ENCODE measurements around the gene HTR1A.
A peak's percentile ranks its signal among the peaks of the same experiment; 100 is the strongest.

The HTR1A gene

DNA sequence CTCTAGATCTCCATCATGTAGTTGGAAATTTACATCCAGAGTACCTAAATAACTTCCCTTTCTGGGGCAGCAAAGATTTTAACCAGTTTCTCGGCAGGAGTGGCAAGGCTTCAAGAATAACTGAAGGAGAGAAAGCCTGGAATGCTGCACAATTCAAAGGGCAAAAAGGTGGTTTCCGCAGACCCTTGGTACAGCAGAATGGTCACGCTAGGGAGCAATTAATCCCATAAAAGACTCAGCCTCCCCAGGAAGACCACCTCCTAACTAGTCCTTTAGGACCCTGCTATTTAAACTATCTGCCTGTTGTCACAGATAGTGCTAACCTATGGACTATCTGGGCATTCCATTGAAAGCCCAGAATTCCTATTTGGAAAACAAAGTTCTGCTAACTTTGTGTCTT, 3.6 kb downstream of the HTR1A start:
- H3K9ac ChIP-seq (ENCODE audit: low read depth, low read length), result peak overlapping the region; percentile 75; the same call in 1 of the 2 replicates
- peak overlapping the region; percentile 72 for H3K4me3 ChIP-seq (ENCODE audit: low read length)

DNA sequence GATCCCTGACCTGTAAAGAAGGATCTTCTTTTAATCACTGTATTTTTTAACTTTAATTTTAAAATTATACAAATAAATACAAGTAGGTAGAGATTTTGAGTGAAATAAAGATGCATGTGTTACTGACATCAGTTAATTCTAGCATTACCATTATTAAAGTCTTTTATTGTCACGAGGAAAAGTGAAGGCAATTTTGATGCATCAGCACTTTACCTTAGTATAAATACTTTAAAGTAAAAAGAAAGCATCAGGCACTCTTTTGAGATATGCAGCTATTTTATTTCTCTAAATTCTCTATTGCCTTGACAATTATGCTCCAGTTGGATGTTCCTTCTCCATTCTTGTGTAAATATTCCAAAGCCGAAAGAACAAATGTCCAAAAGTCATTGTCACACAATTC, 4.6 kb downstream of the HTR1A start:
- peaks cover 32% of the 10 kb centered on the region for H3K27me3 ChIP-seq (ENCODE audit: insufficient read depth, low read length)
- peak overlapping the region; percentile 35; the same call in 1 of the 2 replicates for H3K9ac ChIP-seq (ENCODE audit: low read depth, low read length)
- H3K4me3 ChIP-seq (ENCODE audit: low read length), result peak overlapping the region; percentile 72; the same call in 1 of the 2 replicates
- peaks cover 19% of the 10 kb centered on the region; the same call in 1 of the 2 replicates for H3K4me1 ChIP-seq (ENCODE audit: insufficient read depth, low read length)
- H3K9me3 ChIP-seq (ENCODE audit: insufficient read depth, low read depth, low read length), result no peaks in the 10 kb centered on the region
- no peak overlapping the region for H3K27ac ChIP-seq (ENCODE audit: low read length)
- no peaks in the 10 kb centered on the region for H3K36me3 ChIP-seq (ENCODE audit: insufficient read depth, low read depth, low read length)

More for the DNA sequence above, 3.6 kb downstream of the HTR1A start:
- Histone ChIP-seq H3K27ac (ENCODE audit: low read length) (peak overlapping the region; percentile 35), H3K9me3 (ENCODE audit: insufficient read depth, low read depth, low read length) (no peaks in the 10 kb centered on the region), H3K36me3 (ENCODE audit: insufficient read depth, low read depth, low read length) (no peaks in the 10 kb centered on the region), H3K27me3 (ENCODE audit: insufficient read depth, low read length) (peaks cover 37% of the 10 kb centered on the region), H3K4me1 (ENCODE audit: insufficient read depth, low read length) (peaks cover 19% of the 10 kb centered on the region; the same call in 1 of the 2 replicates)

DNA sequence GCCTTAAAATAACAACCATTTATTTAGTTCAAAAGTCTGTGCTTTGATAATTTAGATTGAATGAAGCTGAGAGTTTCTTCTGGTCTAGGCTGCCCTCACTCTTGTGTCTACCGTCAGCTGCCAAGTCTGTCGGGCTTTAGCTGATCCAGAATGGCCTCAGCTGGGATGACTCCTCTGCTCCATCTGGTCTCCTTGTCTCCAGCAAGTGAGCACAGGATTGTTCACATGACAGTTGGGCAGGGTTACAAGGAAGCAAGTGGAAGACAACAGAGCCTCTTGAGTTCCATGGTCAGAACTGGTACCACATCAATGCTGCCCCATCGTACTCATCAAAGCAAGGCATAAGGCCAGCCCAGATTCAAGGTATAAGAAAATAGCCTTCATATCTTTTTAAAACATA, 9.0 kb downstream of the HTR1A start:
- no peaks in the 10 kb centered on the region for H3K36me3 ChIP-seq (ENCODE audit: insufficient read depth, low read depth, low read length)
- H3K4me3 ChIP-seq (ENCODE audit: low read length), result no peak overlapping the region
- H3K27ac ChIP-seq (ENCODE audit: low read length), result no peak overlapping the region
- H3K9me3 ChIP-seq (ENCODE audit: insufficient read depth, low read depth, low read length), result no peaks in the 10 kb centered on the region
- no peaks in the 10 kb centered on the region for H3K27me3 ChIP-seq (ENCODE audit: insufficient read depth, low read length)
- H3K9ac ChIP-seq (ENCODE audit: low read depth, low read length), result no peak overlapping the region
- peaks cover 13% of the 10 kb centered on the region; the same call in 1 of the 2 replicates for H3K4me1 ChIP-seq (ENCODE audit: insufficient read depth, low read length)

DNA sequence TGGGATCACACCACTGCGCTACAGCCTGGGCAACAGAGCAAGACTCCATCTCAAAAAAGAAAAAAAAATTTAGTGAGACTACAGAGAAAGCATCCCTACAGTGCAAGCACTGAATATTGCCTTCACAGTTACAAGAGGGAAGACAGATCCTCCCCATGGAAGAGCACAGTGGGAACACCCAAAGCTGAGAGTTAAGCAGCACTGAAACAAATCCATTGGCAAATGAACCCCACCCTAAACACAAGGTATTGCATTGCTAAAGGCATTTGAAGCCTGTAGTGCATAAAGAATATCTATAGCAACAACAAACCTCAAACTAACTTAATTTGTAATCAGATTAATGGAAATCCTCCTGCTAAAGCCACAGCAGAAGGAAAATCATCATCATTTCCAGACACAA, 27.1 kb downstream of the HTR1A start:
- no peaks in the 10 kb centered on the region for H3K36me3 ChIP-seq (ENCODE audit: insufficient read depth, low read depth, low read length)
- H3K9ac ChIP-seq (ENCODE audit: low read depth, low read length), result no peak overlapping the region
- no peaks in the 10 kb centered on the region for H3K9me3 ChIP-seq (ENCODE audit: insufficient read depth, low read depth, low read length)
- no peak overlapping the region for H3K4me3 ChIP-seq (ENCODE audit: low read length)
- H3K27me3 ChIP-seq (ENCODE audit: insufficient read depth, low read length), result no peaks in the 10 kb centered on the region
- H3K27ac ChIP-seq (ENCODE audit: low read length), result no peak overlapping the region
- peaks cover 3% of the 10 kb centered on the region; the same call in 1 of the 2 replicates for H3K4me1 ChIP-seq (ENCODE audit: insufficient read depth, low read length)

DNA sequence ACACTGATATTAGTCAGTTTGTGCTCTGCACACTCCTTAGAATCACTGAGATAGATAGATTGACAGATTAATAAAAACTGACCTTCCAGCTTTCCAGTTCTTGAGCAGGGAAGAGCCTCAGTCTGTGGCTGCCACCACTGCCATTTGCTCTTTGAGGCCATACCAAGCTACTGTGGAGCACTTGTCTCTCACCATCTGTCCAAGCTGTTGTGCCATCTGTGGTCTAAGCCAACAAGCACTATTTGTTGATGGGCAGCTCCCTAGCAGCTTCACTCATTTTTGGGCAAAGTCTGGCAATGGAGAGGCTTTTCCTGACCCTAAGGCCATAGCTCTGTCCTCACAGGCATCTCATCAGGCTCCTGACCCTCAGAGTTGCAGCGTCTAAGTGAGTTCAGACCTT, 30.4 kb downstream of the HTR1A start:
- peaks cover 4% of the 10 kb centered on the region; the same call in 1 of the 2 replicates for H3K4me1 ChIP-seq (ENCODE audit: insufficient read depth, low read length)
- H3K9me3 ChIP-seq (ENCODE audit: insufficient read depth, low read depth, low read length), result no peaks in the 10 kb centered on the region
- no peaks in the 10 kb centered on the region for H3K36me3 ChIP-seq (ENCODE audit: insufficient read depth, low read depth, low read length)
- H3K4me3 ChIP-seq (ENCODE audit: low read length), result no peak overlapping the region
- H3K27ac ChIP-seq (ENCODE audit: low read length), result no peak overlapping the region
- H3K9ac ChIP-seq (ENCODE audit: low read depth, low read length), result no peak overlapping the region
- H3K27me3 ChIP-seq (ENCODE audit: insufficient read depth, low read length), result no peaks in the 10 kb centered on the region

DNA sequence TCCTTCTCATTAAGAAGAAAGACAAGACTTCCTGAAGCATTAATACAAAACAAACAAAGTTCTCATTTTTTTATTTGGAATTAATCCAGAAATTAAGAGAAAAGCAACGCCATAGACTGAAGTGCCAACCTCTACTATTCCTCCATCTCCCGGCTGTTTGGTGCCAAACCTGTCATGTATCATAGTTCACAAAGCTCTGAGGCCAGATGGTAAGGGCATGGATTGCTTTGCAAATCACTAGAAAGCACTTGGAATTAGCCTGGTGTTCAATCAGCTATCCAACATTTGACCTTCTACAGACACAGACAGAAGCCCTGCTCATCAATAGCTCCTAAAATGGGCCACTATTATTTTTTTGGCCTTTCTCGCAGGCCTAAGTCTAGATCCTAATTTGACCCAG, 33.8 kb downstream of the HTR1A start:
- Histone ChIP-seq H3K4me3 (ENCODE audit: low read length) (no peak overlapping the region), H3K36me3 (ENCODE audit: insufficient read depth, low read depth, low read length) (no peaks in the 10 kb centered on the region), H3K4me1 (ENCODE audit: insufficient read depth, low read length) (peaks cover 7% of the 10 kb centered on the region; the same call in 1 of the 2 replicates), H3K9me3 (ENCODE audit: insufficient read depth, low read depth, low read length) (no peaks in the 10 kb centered on the region), H3K27ac (ENCODE audit: low read length) (no peak overlapping the region), H3K27me3 (ENCODE audit: insufficient read depth, low read length) (no peaks in the 10 kb centered on the region), H3K9ac (ENCODE audit: low read depth, low read length) (no peak overlapping the region)

DNA sequence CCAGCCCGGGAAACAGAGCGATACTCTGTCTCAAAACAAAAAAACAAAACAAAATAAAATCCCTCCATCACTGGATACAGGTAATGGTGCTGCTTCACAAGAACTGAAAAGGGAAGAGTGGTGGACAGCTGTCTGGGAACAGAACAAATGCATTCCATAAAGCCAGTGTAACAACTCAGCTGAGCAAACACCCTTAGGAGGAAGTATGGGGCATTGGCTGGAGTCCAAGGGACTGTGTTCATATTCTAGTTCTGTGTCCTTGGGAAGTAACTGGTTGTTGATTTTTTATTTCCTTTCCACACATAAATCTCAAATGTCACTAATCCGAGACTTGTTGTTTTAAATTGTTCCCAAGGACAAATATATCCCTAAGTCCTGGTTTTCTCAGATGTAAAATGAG, 38.3 kb downstream of the HTR1A start:
- H3K9ac ChIP-seq (ENCODE audit: low read depth, low read length), result no peak overlapping the region
- no peaks in the 10 kb centered on the region for H3K36me3 ChIP-seq (ENCODE audit: insufficient read depth, low read depth, low read length)
- H3K4me1 ChIP-seq (ENCODE audit: insufficient read depth, low read length), result peaks cover 14% of the 10 kb centered on the region; the same call in 1 of the 2 replicates
- no peak overlapping the region for H3K4me3 ChIP-seq (ENCODE audit: low read length)
- H3K9me3 ChIP-seq (ENCODE audit: insufficient read depth, low read depth, low read length), result no peaks in the 10 kb centered on the region
- H3K27ac ChIP-seq (ENCODE audit: low read length), result no peak overlapping the region
- no peaks in the 10 kb centered on the region for H3K27me3 ChIP-seq (ENCODE audit: insufficient read depth, low read length)

DNA sequence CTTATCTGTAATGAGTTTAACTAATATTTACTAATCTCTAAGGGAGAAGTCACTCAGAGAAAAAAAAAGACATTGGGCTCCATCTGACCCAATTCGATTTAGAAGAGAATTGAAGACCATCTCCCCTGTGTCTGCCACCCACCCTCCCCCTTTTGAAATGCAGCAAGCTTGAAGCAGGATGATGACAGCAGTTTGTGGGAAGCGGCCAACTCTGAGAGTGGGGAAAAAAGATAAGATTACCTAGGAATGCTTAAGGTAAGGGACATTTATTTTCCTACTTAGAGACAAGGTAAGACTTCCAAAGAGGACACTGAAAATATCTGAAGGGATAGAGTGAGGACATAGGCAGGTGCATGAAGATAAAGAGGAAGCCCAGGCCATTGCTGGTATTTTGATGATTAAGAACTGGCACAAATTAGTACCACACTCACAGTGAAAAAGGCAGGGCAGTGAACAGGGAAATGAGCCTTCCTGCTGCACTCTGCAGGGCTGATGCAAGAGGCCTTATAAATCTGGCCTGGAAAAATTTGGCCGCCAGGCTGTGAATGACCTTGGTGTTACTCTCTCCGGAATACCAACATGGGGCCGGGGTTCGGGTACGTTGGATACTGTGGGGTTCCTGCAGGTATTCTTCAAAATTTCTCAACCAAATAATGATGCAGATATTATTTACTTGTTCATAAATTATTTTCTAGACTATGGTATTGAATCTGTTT, 42.3 kb downstream of the HTR1A start:
- Histone ChIP-seq H3K27me3 (ENCODE audit: insufficient read depth, low read length) (no peaks in the 10 kb centered on the region), H3K36me3 (ENCODE audit: insufficient read depth, low read depth, low read length) (no peaks in the 10 kb centered on the region), H3K9ac (ENCODE audit: low read depth, low read length) (no peak overlapping the region), H3K4me3 (ENCODE audit: low read length) (no peak overlapping the region), H3K4me1 (ENCODE audit: insufficient read depth, low read length) (peaks cover 17% of the 10 kb centered on the region), H3K27ac (ENCODE audit: low read length) (no peak overlapping the region), H3K9me3 (ENCODE audit: insufficient read depth, low read depth, low read length) (no peaks in the 10 kb centered on the region)

DNA sequence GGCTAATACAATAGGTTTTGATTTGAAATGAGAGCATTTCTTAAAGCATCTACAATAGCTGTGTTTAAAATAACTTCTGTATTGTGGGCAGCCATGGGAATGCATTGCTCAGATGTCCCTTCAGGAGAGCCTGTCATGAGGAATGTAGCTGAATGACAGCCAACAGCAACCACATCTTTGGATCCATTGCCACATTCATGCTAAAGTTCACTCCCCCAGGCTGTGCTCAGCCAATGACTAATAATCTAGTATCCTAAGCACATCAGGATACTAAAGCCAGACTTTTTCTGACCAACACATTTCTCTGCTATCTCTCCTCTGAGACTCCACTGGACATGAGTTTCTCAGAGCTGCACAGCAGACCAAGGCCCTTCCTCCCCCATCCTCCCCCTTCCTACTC, 45.5 kb downstream of the HTR1A start:
- Histone ChIP-seq H3K9ac (ENCODE audit: low read depth, low read length) (no peak overlapping the region), H3K9me3 (ENCODE audit: insufficient read depth, low read depth, low read length) (no peaks in the 10 kb centered on the region; the same call in 1 of the 2 replicates), H3K4me3 (ENCODE audit: low read length) (no peak overlapping the region), H3K27ac (ENCODE audit: low read length) (no peak overlapping the region), H3K27me3 (ENCODE audit: insufficient read depth, low read length) (no peaks in the 10 kb centered on the region), H3K4me1 (ENCODE audit: insufficient read depth, low read length) (peaks cover 17% of the 10 kb centered on the region), H3K36me3 (ENCODE audit: insufficient read depth, low read depth, low read length) (no peaks in the 10 kb centered on the region)

DNA sequence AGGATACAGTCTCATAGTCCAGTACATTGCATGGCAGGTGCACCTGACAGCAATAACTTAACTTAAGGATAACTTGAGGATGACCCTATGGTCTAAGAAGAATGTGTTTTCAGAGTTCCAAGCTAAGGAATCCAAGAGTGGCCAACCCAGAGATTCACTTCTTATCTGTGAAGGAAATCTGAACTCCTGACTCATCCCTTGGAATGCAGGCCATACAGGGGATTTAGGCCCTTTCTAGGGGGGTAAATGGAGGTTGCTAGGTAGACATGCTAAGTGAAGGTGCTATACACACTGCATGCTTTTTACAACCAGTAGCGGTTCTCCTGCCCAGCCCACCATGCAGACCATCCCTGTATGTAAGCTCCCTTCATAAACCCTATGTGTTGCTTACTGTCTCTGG, 50.4 kb downstream of the HTR1A start:
- Histone ChIP-seq H3K4me3 (ENCODE audit: low read length) (no peak overlapping the region), H3K27me3 (ENCODE audit: insufficient read depth, low read length) (no peaks in the 10 kb centered on the region), H3K4me1 (ENCODE audit: insufficient read depth, low read length) (0 out of 2 replicates have a peak, but pooled peaks cover 2% of the 10 kb centered on the region), H3K9me3 (ENCODE audit: insufficient read depth, low read depth, low read length) (no peaks in the 10 kb centered on the region; the same call in 1 of the 2 replicates), H3K36me3 (ENCODE audit: insufficient read depth, low read depth, low read length) (no peaks in the 10 kb centered on the region), H3K27ac (ENCODE audit: low read length) (no peak overlapping the region), H3K9ac (ENCODE audit: low read depth, low read length) (no peak overlapping the region)

Data from iPS-20b (cell line).